Psoas muscle (tissue), 8 donors: ENCODE results near the gene OSBPL1A. TPM values are rescaled to one million over a fixed set of nuclear protein-coding genes. Genes with fewer than 3 reads are reported as not detected.

Source experiments
- ATAC-seq, 4 donors: fragments of 200-7000 bp; cut with Tn5 transposase; one replicate each; pipeline ENCODE4 v1.9.1; 2020; ENCODE audit warnings: moderate library complexity in 3 of 4, mild to moderate bottlenecking in 2 of 4
- DNase-seq, 2 donors: peaks; one replicate each; pipeline ENCODE4 v3.0.0-alpha.2; 2020
- H3K27ac ChIP-seq: fragments of 200-600 bp; one replicate; pipeline ENCODE4 v1.8.0; 2022
- H3K27me3 ChIP-seq, 3 donors: fragments of 200-600 bp in 1 of 3; one replicate each; pipeline versions ENCODE4 v1.6.1 to v1.8.0; 2013 to 2022; ENCODE audit warnings: low read length in 2 of 3, mild to moderate bottlenecking in 2 of 3, moderate library complexity in 1 of 3; ENCODE audit not compliant: insufficient read depth in 3 of 3
- H3K36me3 ChIP-seq, 2 donors: fragments of 200-600 bp in 1 of 2; one replicate each; pipeline versions ENCODE4 v1.6.1 to v1.8.0; 2013 to 2022; ENCODE audit warnings: low read depth in 1 of 2, mild to moderate bottlenecking in 1 of 2, moderate library complexity in 1 of 2; ENCODE audit not compliant: insufficient read depth in 1 of 2
- H3K4me1 ChIP-seq: fragments of 200-600 bp; one replicate; pipeline ENCODE4 v1.8.0; 2022
- H3K4me3 ChIP-seq: fragments of 200-600 bp; one replicate; pipeline ENCODE4 v1.8.0; 2022; ENCODE audit warnings: mild to moderate bottlenecking
- H3K9me3 ChIP-seq: fragments of 200-600 bp; one replicate; pipeline ENCODE4 v1.8.0; 2022
- WGBS, 3 donors: extraction: QIAGEN DNeasy Blood & Tissue Kit; methylation state at CpG; one replicate each; pipeline versions ENCODE4 v1.1.6 to v1.1.7; 2013; 5-methylcytosine and 5-hydroxymethylcytosine counted together
- intact Hi-C, 2 donors: fragments of 100-400 bp; cut with DNase I; formaldehyde crosslinking; loops; one replicate each; pipeline versions ENCODE4 v1.11.0 to v1.14.2; 2022
- polyA plus RNA-seq, 3 donors: library from polyadenylated mRNA; stranded (reverse); fragments of 200-250 nt; gene quantifications; one replicate each; pipeline ENCODE4 v1.2.3, GENCODE V29; 2013
- total RNA-seq, 4 donors: library from RNA; stranded (reverse); fragmentation: NEBNext Ultra II Directional in 2 of 4; extraction: Animal tissue kit (Norgen Biotek cat#: 25700) in 2 of 4; gene quantifications; one replicate each; pipeline versions ENCODE4 v1.2.1 to v1.2.4, GENCODE V29; 2021 to 2023
- TF ChIP-seq, protein P1 (sequence below): fragments of 200-600 bp; IDR thresholded peaks from one replicate; pipeline ENCODE4 v1.8.0; 2022; ENCODE audit warnings: antibody characterized with exemption
- donor health status: healthy with polysubstance abuse.
- donor health status: DM: no; HTN: no; CAD: no; lungs with moderate emphysema.
- donor health status: Bipolar disorder and iron deficiency.
- donor health status: healthy.
- donor health status: DM: yes; HTN: yes; CAD: no.
- donor health status: DM: no; HTN: no; CAD: no.
- donor health status: DM: no; HTN: no; CAD: no.
- donor health status: DM: yes; HTN: yes; CAD: no.

OSBPL1A gene
- total and polyA plus RNA-seq, 7 donors, result 13.7 to 87.8 (median 65.8) TPM

- TF ChIP-seq, protein P1, sequence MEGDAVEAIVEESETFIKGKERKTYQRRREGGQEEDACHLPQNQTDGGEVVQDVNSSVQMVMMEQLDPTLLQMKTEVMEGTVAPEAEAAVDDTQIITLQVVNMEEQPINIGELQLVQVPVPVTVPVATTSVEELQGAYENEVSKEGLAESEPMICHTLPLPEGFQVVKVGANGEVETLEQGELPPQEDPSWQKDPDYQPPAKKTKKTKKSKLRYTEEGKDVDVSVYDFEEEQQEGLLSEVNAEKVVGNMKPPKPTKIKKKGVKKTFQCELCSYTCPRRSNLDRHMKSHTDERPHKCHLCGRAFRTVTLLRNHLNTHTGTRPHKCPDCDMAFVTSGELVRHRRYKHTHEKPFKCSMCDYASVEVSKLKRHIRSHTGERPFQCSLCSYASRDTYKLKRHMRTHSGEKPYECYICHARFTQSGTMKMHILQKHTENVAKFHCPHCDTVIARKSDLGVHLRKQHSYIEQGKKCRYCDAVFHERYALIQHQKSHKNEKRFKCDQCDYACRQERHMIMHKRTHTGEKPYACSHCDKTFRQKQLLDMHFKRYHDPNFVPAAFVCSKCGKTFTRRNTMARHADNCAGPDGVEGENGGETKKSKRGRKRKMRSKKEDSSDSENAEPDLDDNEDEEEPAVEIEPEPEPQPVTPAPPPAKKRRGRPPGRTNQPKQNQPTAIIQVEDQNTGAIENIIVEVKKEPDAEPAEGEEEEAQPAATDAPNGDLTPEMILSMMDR, result no peak
- H3K36me3 ChIP-seq, result peaks cover 0 to 2% of the 10 kb centered on the region in 2 donors
- H3K27me3 ChIP-seq, result peaks cover 0 to 6% (median 0%) of the 10 kb centered on the region in 3 donors
- H3K4me3 ChIP-seq, result peak within 1 kb of the TSS; percentile 60
- intact Hi-C loops, result loop anchor here in 1 of 2 donors (5.0 kb wide), 1 partner anchor 1542 kb away; no protein-coding TSS in a partner anchor
- no peaks in the 10 kb centered on the region for H3K4me1 ChIP-seq
- ATAC-seq (peak; percentile 39 to 72 (median 55)), DNase-seq (peak; percentile 71 to 78)
- no peak within 1 kb of the TSS for H3K27ac ChIP-seq
- 2% methylated on average over 56 to 63 of the region's 63 CpGs for WGBS, 3 donors
- H3K9me3 ChIP-seq, result no peaks in the 10 kb centered on the region
Observed at GRCh38 chr18:24138789-24139616, 258.6 kb downstream of the OSBPL1A start, which contains the start of gene CABYR. TSS of gene CABYR (plus strand) at chr18:24139062. CDS start at chr18:24143115, 4,053 bp downstream.

DNA sequence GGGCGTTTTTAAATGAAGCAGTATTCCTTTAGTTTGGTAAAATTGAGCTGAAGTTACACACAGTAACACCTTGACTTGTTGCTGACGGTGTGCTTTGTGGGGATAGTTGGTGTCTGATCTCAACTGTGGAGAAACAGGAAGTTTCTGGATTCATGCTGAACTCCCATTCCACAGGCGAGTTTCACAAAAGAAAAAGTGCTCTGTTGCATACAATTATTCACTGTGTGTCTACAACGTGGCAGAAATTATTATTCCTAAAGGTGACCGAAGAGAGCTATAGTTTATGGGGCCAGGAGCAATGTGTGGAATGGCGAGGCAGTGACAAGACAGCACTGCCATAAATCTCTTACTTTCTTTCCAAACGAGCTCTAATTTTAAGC lies 259.2 kb downstream of the OSBPL1A start:
- no peak overlapping the region for H3K27ac ChIP-seq
- no peaks in the 10 kb centered on the region for H3K4me1 ChIP-seq
- H3K27me3 ChIP-seq, result peaks cover 0 to 6% (median 0%) of the 10 kb centered on the region in 3 donors
- no peak for DNase-seq
- TF ChIP-seq, protein P1, result no peak
- intact Hi-C loops, result loop anchor here in 1 of 2 donors (5.0 kb wide), 1 partner anchor 1541 kb away; no protein-coding TSS in a partner anchor
- no peaks in the 10 kb centered on the region for H3K36me3 ChIP-seq
- WGBS, 3 donors, result 28 to 35% (median 32%) methylated on average over 7 of the region's 7 CpGs
- H3K9me3 ChIP-seq, result no peaks in the 10 kb centered on the region
- peak overlapping the region; percentile 60 for H3K4me3 ChIP-seq
- ATAC-seq, result no peak

GRCh38 chr18:24136967-24137373 lies 260.7 kb downstream of the OSBPL1A start:
- Histone ChIP-seq H3K27ac (no peak overlapping the region), H3K36me3 (no peaks in the 10 kb centered on the region), H3K4me1 (no peaks in the 10 kb centered on the region), H3K27me3 (peaks cover 0 to 6% (median 0%) of the 10 kb centered on the region in 3 donors), H3K4me3 (no peak overlapping the region), H3K9me3 (no peaks in the 10 kb centered on the region)
- ATAC-seq, result no peak
- 82 to 85% (median 83%) methylated on average over 3 of the region's 3 CpGs for WGBS, 3 donors
- no peak for DNase-seq
- TF ChIP-seq, protein P1, result no peak
- intact Hi-C loops, result loop anchor here in 1 of 2 donors (5.0 kb wide), 1 partner anchor 1540 kb away; no protein-coding TSS in a partner anchor

GRCh38 chr18:24130494-24130893 lies 267.1 kb downstream of the OSBPL1A start:
- DNase-seq (no peak), ATAC-seq (no peak)
- intact Hi-C loops, result no loop called here
- H3K4me3 ChIP-seq, result no peak overlapping the region
- H3K27ac ChIP-seq, result no peak overlapping the region
- TF ChIP-seq, protein P1, result no peak
- no peaks in the 10 kb centered on the region for H3K9me3 ChIP-seq
- H3K36me3 ChIP-seq, result peaks cover 0 to 3% of the 10 kb centered on the region in 2 donors
- no peaks in the 10 kb centered on the region for H3K4me1 ChIP-seq
- no peaks in the 10 kb centered on the region for H3K27me3 ChIP-seq
- 64 to 91% (median 69%) methylated on average over 2 of the region's 2 CpGs for WGBS, 3 donors
